Vagina (tissue), 2 donors: ENCODE data around the gene TSEN2.
"Not testable (repeated sequence)": the region's sequence is repeated elsewhere in the genome, so short reads cannot be mapped to it uniquely, and the experiment has no call there.

ENCODE experiments used
- POLR2A ChIP-seq, 2 donors: fragments of 450-650 bp; IDR thresholded peaks; one replicate each; pipeline ENCODE4 v1.6.1; 2017; ENCODE audit warnings: antibody characterized with exemption in 2 of 2, mild to moderate bottlenecking in 2 of 2, moderate library complexity in 2 of 2
- POLR2AphosphoS5 ChIP-seq, 2 donors: sonication (generic); formaldehyde crosslinking; IDR thresholded peaks; one replicate each; pipeline ENCODE4 v1.9.0; 2017; ENCODE audit warnings: antibody characterized with exemption in 2 of 2, mild to moderate bottlenecking in 2 of 2, low read depth in 1 of 2; ENCODE audit not compliant: insufficient read depth in 1 of 2

DNA sequence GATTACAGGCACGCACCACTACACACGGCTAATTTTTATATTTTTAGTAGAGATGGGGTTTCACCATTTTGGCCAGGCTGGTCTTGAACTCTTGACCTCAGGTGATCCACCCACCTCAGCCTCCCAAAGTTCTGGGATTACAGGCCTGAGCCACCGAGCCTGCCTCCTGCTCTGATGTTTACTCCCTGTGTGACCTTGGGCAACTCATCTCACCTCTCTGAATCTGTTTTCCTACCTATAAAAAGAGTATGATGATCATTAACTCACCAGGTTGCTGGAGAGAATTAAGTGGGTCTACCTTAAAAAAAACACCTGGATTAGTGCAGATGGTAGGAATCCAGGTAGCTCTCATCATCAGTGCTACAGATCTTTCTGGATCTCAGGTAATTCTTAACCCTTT is 5.1 kb upstream of the TSEN2 start:
- TF ChIP-seq POLR2AphosphoS5 (IDR thresholded peaks at IDR 0.05; ENCODE audit: insufficient read depth in 1 of 2, low read depth in 1 of 2); POLR2A (IDR thresholded peaks at IDR 0.05): not testable (repeated sequence)
